ENCODE data around the gene TPPP2. TPM values are rescaled to one million over a fixed set of nuclear protein-coding genes. Genes with fewer than 3 reads are reported as not detected.
"Not testable (repeated sequence)": the region's sequence is repeated elsewhere in the genome, so short reads cannot be mapped to it uniquely, and the experiment has no call there.

The TPPP2 gene
- total RNA-seq, 1 donor from 2014 or later = not detected

DNA sequence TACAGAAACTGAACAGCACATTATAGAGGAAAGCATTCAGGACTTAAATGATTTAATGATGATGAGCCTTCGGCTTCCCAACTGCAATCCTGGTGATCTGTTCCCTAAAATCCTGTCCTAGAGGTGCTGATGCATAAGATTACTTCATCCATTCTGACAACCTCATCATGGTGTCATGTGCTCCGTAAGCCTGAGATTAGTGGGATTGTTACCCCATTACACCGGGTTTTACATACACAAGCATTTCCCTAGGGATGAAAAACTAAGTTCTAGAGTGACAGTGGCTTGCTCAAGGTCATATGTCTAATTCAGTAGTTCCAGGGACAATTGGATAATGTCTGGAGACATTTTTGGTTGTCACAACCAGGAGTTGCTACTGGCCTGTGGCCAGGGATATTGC, 7.1 kb downstream of the TPPP2 start:
- TF ChIP-seq CTCF (IDR thresholded peaks at IDR 0.05; ENCODE audit: partially characterized antibody, unreplicated experiment) = no peak
- Mint-ChIP-seq H3K27ac (ENCODE audit: unreplicated experiment) (no peak overlapping the region), H3K27me3 (ENCODE audit: unreplicated experiment) (peaks cover 6% of the 10 kb centered on the region), H3K4me3 (ENCODE audit: unreplicated experiment) (no peak overlapping the region), H3K36me3 (ENCODE audit: unreplicated experiment) (no peaks in the 10 kb centered on the region), H3K4me1 (ENCODE audit: low read depth, unreplicated experiment) (peaks cover 17% of the 10 kb centered on the region), H3K9me3 (ENCODE audit: unreplicated experiment) (peaks cover 6% of the 10 kb centered on the region)
- DNase-seq = no peak

GRCh38 chr14:21038441-21039422, 8.7 kb downstream of the TPPP2 start:
- peak overlapping the region; percentile 85 for H3K27ac Mint-ChIP-seq (ENCODE audit: unreplicated experiment)
- peak overlapping the region; percentile 50 for H3K4me3 Mint-ChIP-seq (ENCODE audit: unreplicated experiment)
- peaks cover 3% of the 10 kb centered on the region for H3K27me3 Mint-ChIP-seq (ENCODE audit: unreplicated experiment)
- H3K9me3 Mint-ChIP-seq (ENCODE audit: unreplicated experiment) = peaks cover 8% of the 10 kb centered on the region
- H3K4me1 Mint-ChIP-seq (ENCODE audit: low read depth, unreplicated experiment) = peaks cover 20% of the 10 kb centered on the region
- no peak for TF ChIP-seq CTCF (IDR thresholded peaks at IDR 0.05; ENCODE audit: partially characterized antibody, unreplicated experiment)
- no peaks in the 10 kb centered on the region for H3K36me3 Mint-ChIP-seq (ENCODE audit: unreplicated experiment)
- DNase-seq = peak; percentile 26

DNA sequence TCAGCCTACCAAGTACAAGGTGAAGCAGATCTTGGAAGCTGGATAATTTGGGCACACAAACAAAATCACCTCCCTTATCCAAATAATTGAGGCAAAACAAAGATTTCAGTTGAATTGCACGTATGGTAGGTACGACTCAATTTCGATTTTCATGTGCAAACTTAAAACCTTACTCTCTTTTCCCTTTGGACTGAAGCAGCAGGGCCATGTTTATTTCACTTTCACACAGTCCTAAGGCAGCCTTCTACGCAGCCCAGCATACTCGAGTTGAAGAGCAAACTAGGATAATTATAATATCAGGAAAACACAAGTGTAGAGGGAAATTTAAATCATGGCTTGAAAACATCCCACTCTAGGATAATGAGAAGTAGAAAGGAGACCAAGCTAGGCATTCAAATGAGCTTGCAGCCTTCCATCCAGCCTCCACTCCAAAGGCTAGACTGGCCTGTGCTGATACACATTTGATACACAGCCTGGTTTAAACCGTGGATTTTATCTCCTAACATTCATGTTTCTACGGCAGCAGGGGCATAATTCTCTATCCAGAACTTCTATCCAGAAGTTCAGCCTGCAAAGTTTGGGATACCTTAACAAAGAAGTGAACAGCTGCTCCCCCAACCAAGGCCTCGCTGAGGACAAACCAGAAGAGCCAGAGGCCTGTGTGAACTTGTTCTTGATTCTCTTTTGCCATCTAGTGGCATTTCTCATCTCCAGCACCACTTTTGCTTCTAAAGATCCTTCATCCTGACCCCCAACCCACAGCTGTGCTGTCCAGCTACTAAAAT, 9.8 kb downstream of the TPPP2 start:
- no peak for TF ChIP-seq CTCF (IDR thresholded peaks at IDR 0.05; ENCODE audit: partially characterized antibody, unreplicated experiment)
- Mint-ChIP-seq H3K4me3 (ENCODE audit: unreplicated experiment) (peak overlapping the region; percentile 26), H3K27me3 (ENCODE audit: unreplicated experiment) (peaks cover 5% of the 10 kb centered on the region), H3K4me1 (ENCODE audit: low read depth, unreplicated experiment) (peaks cover 26% of the 10 kb centered on the region), H3K27ac (ENCODE audit: unreplicated experiment) (peak overlapping the region; percentile 85), H3K9me3 (ENCODE audit: unreplicated experiment) (peaks cover 8% of the 10 kb centered on the region), H3K36me3 (ENCODE audit: unreplicated experiment) (no peaks in the 10 kb centered on the region)
- DNase-seq = no peak

GRCh38 chr14:21040370-21040925, 10.4 kb downstream of the TPPP2 start:
- peaks cover 5% of the 10 kb centered on the region for H3K27me3 Mint-ChIP-seq (ENCODE audit: unreplicated experiment)
- no peak for DNase-seq
- no peak for TF ChIP-seq CTCF (IDR thresholded peaks at IDR 0.05; ENCODE audit: partially characterized antibody, unreplicated experiment)
- H3K4me1 Mint-ChIP-seq (ENCODE audit: low read depth, unreplicated experiment) = peaks cover 26% of the 10 kb centered on the region
- H3K27ac Mint-ChIP-seq (ENCODE audit: unreplicated experiment) = peak overlapping the region; percentile 72
- H3K9me3 Mint-ChIP-seq (ENCODE audit: unreplicated experiment) = peaks cover 8% of the 10 kb centered on the region
- no peaks in the 10 kb centered on the region for H3K36me3 Mint-ChIP-seq (ENCODE audit: unreplicated experiment)
- H3K4me3 Mint-ChIP-seq (ENCODE audit: unreplicated experiment) = peak overlapping the region; percentile 26

- H3K36me3 Mint-ChIP-seq (ENCODE audit: unreplicated experiment); DNase-seq; H3K9me3 Mint-ChIP-seq (ENCODE audit: unreplicated experiment); H3K27ac Mint-ChIP-seq (ENCODE audit: unreplicated experiment); H3K27me3 Mint-ChIP-seq (ENCODE audit: unreplicated experiment); H3K4me3 Mint-ChIP-seq (ENCODE audit: unreplicated experiment): not testable (repeated sequence)
- peaks cover 26% of the 10 kb centered on the region for H3K4me1 Mint-ChIP-seq (ENCODE audit: low read depth, unreplicated experiment)
Measured at GRCh38 chr14:21040941-21041340, 10.9 kb downstream of the TPPP2 start.
